HG03442 (cell line): ENCODE results near the gene BTBD7.

Experiments
- ATAC-seq: cut with Tn5 transposase; IDR thresholded peaks from one replicate; pipeline ENCODE4 v1.9.1; 2021; ENCODE audit warnings: mild to moderate bottlenecking, moderate library complexity; ENCODE audit not compliant: unreplicated experiment

The BTBD7 gene

GRCh38 chr14:93303659-93304058 is 29.2 kb downstream of the BTBD7 start:
- no peak for ATAC-seq

DNA sequence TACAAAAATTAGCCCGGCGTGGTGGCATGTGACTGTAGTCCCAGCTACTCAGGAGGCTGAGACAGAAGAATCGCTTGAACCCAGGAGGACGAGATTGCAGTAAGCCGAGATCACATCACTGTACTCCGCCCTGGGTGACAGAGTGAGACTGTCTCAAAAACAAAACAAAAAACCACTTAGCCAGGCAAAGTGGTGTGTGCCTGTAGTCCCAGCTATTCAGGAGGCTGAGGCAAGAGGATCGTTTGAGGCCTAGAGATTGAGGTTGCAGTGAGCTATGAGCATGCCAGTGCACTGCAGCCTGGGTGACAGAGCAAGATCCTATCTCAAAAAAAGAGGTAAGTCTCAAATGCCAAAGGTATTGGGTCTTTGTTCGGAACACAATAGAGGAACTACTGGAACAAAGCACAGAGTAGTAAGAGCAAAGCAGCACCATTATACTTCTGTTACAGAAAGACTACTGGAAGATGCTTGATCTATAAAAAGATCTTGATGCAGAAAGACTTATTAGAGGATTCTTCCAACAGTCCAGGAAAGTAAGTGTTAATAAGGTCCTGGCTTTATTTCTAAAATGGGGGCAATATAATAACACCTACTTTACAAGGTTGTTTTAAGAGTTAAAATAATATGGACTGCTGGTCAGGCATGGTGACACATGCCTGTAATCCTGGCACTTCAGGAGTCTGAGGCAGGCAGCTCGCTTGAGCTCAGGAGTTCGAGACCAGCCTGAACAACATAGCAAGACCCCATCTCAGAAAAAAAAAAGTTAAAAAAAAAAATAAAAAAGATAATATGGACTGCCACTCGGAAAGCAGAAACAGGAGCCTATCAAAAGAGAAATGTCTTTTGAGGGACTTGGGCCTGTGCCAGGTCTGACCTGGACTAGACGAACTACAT is 29.9 kb downstream of the BTBD7 start:
- no peak for ATAC-seq

DNA sequence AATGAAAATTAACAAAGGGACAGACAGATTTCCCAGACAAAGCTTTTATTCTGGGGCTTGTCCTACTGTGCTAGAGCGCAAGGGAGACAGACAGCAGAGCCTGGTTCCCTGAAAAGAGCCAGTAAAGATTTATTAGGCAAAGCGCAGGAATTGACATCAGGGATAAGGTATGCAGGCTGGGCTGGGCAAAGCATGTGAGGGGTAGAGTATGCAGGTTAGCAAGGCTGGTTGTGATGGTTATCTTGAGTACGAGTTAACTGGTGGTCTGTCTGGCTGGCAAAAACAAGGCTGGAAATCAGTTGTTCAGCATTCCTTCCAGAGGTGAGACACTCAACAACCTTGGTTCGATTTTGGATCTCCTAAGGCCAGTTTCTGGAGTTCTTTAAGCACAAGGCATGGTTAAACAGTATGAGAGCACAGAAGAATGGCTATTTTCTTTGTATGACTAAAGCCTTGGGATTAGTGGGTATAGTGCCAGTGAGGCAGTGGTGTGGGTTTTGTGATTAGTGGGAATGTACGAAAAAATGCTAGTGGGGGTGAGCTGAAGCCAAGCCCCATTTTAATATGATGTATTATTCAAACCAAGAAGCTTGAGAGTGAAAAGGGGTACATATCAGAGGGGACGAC is 30.9 kb downstream of the BTBD7 start:
- no peak for ATAC-seq

DNA sequence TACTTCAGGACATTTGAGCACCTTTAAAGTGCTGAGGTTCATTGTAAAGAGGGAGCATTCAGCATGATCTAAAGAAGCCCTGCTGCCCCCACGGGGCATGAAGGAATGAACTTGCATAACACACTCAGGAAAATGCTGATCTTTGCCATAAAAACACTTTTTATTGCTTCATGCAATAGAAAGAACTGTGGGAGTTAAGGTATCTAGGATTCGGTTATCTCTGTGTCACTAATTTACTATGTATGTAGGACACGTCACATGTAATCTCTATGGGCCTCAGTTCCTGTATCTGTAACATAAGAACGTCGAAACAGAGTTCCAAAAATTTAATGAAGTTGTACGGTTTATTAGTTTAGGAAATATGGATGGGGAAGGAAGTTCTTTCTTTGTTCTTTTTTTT is 33.0 kb downstream of the BTBD7 start:
- ATAC-seq = no peak

GRCh38 chr14:93299416-93299815 is 33.4 kb downstream of the BTBD7 start:
- ATAC-seq = no peak

DNA sequence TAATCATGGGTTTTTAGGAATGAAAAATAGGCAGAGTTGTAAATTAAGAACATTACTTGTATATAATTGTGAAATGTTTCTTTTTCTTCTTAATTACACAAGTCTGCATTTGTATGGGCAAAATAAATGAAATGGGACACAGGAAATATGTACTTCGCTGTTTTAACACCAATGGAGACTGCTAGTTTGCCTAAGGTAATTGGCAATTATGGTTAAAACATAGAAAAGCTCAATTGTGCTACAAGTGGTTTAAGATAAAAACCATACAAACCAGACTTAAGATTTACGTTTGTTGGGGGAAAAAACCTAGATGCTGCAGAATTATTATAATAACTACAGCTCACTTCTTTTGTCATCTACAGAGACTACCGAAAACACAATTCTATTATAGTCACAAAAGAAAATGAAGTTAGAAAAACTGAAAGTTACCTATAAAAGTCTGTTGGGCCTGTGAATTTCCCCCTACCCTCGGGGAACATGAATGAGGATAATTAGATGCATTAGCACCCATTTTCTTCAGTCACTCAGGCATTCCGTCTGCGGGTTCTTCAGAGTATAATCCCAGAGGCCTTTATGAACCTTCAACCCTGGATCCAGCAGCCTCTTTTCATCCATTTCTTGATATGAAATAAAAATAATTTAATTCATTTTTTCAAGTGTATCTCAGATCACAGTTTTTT is 37.2 kb downstream of the BTBD7 start:
- ATAC-seq = no peak

- no peak for ATAC-seq
Observed at GRCh38 chr14:93286212-93286890, 46.5 kb downstream of the BTBD7 start.

DNA sequence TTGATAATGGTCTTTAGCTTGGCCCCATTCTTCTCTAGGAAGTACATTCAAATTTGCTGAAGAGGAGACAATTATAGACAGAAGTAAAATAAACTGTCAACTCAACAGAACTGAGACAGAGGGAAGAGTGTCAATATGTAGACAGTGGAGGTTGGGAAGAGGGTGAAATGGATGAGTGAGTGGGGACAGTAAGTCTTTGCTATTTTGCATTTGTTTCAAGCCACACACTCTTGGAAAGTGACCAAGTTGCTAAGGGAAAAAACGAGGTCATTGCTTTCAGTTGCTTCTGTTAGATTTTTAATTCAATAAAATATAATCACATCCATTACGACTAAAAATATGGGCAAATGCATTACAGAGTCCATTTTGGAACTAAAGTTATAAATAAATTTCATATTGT is 47.8 kb downstream of the BTBD7 start:
- no peak for ATAC-seq

- ATAC-seq = no peak
Observed at GRCh38 chr14:93281937-93282336, 50.9 kb downstream of the BTBD7 start.

DNA sequence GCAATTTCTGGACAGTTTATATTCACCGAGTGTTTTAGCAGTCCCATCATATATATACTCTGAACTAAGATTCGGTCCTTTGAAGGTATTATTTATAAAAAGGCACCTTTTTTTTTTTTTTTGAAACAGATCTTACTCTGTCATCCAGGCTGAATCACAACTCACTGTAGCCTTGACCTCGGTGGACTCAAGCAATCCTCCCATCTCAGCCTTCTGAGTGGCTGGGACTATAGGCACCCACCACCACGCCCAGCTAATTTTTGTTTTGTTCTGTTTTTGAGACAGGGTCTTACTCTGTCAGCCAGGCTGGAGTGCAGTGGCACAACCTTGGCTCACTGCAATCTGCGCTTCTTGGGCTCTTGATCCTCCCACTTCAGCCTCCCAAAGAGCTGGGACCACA is 52.1 kb downstream of the BTBD7 start:
- no peak for ATAC-seq

- ATAC-seq = no peak
Observed at GRCh38 chr14:93276031-93276716, 56.7 kb downstream of the BTBD7 start.

- no peak for ATAC-seq
Observed at GRCh38 chr14:93274055-93274806, 58.6 kb downstream of the BTBD7 start.

DNA sequence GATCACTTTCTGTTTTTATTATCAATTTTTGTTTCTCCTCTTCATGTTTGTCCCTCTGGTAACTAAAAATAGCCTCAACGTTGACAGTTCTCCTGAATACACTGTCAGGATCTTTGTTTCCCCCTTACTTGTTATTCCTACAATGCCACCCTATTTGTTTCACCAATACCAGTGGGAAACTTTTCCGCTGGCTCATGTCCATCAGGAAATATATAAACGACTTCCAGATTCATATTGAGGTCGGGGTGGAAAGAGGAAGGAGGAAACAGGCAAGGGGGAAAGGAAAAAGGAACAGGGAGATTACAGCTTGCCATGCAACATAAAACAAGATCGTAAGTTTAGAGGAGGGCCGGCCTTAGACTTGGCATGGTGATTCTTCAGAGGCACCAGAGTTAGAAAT is 61.7 kb downstream of the BTBD7 start:
- ATAC-seq = no peak

- ATAC-seq = no peak
Observed at GRCh38 chr14:93269341-93270068, 63.3 kb downstream of the BTBD7 start.

GRCh38 chr14:93268406-93268805 is 64.4 kb downstream of the BTBD7 start:
- ATAC-seq = no peak

DNA sequence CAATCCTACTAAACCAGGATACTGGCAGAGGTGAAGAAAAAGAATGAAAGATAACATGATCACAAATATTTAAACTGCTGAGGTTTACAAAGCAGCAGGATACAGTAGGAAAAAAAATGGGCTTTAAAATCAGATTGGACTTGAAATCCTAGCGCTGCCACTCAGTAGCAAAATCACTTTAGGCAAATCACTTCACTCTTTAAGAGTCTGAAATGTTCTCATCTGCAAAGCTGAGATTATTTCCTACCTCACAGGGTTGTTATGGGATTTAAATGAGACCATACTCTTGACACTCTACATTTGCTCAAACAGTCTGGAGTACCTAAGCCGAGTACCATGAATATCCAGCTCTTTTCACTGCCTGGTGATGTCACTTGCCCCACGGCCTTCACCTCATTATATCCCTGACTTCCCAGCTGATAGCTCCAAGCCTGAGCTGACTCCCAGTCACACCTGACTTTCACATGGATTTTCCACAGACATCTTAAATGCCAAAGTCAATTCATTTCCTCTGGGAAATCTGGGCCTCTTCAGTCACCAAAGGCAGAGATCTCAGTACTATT is 65.6 kb downstream of the BTBD7 start:
- ATAC-seq = no peak

- ATAC-seq = no peak
Observed at GRCh38 chr14:93266127-93266526, 66.7 kb downstream of the BTBD7 start.

GRCh38 chr14:93263416-93263815 is 69.4 kb downstream of the BTBD7 start:
- no peak for ATAC-seq

GRCh38 chr14:93262446-93262845 is 70.4 kb downstream of the BTBD7 start:
- ATAC-seq = no peak
